Activated B cell treated with CpG ODN at 0.5 μM for 24 hours (primary cell): ENCODE data around the gene MYL1. TPM values are rescaled to one million over a fixed set of nuclear protein-coding genes. Genes with fewer than 3 reads are reported as not detected.

Experiments
- ATAC-seq: fragments of 200-7000 bp; cut with Tn5 transposase; one replicate; pipeline ENCODE4 v1.10.0; 2021; ENCODE audit warnings: low read depth, mild to moderate bottlenecking, moderate library complexity
- CTCF ChIA-PET: fragments of 350-600 bp; sonication (Branson Sonifier 250); formaldehyde crosslinking; loops from one replicate; lab custom pipeline; 2021; ENCODE audit warnings: antibody characterized with exemption; lab: Charles Lee
- POLR2A ChIA-PET: fragments of 350-600 bp; sonication (Branson Sonifier 250); formaldehyde crosslinking; loops from one replicate; lab custom pipeline; 2021; ENCODE audit warnings: antibody characterized with exemption; lab: Charles Lee
- DNase-seq: peaks from one replicate; pipeline ENCODE4 v3.0.0; 2022
- H3K27ac Mint-ChIP-seq: one replicate; pipeline ENCODE4 v1.8.0; 2020; ENCODE audit warnings: mixed read lengths
- H3K27me3 Mint-ChIP-seq: one replicate; pipeline ENCODE4 v1.8.0; 2021; ENCODE audit warnings: mixed read lengths
- H3K36me3 Mint-ChIP-seq: one replicate; pipeline ENCODE4 v1.8.0; 2021; ENCODE audit warnings: low read depth, mixed read lengths
- H3K4me1 Mint-ChIP-seq: one replicate; pipeline ENCODE4 v1.8.0; 2021; ENCODE audit warnings: mixed read lengths
- H3K4me3 Mint-ChIP-seq: one replicate; pipeline ENCODE4 v1.8.0; 2020; ENCODE audit warnings: mild to moderate bottlenecking, mixed read lengths
- H3K9me3 Mint-ChIP-seq: one replicate; pipeline ENCODE4 v1.8.0; 2020; ENCODE audit warnings: mixed read lengths
- intact Hi-C: fragments of 100-400 bp; cut with micrococcal nuclease; formaldehyde crosslinking; loops from one replicate; pipeline ENCODE4 v1.15.1; 2024
- total RNA-seq: library from RNA; stranded (reverse); gene quantifications from 2 replicates; pipeline ENCODE4 v1.2.3, GENCODE V29; 2022
- TF ChIP-seq, protein P1 (sequence below): fragments of 200-600 bp; IDR thresholded peaks from one replicate; pipeline ENCODE4 v1.8.0; 2022; ENCODE audit warnings: antibody characterized with exemption, mild to moderate bottlenecking

Gene MYL1
- total RNA-seq, 1 donor from 2014 or later: not detected

DNA sequence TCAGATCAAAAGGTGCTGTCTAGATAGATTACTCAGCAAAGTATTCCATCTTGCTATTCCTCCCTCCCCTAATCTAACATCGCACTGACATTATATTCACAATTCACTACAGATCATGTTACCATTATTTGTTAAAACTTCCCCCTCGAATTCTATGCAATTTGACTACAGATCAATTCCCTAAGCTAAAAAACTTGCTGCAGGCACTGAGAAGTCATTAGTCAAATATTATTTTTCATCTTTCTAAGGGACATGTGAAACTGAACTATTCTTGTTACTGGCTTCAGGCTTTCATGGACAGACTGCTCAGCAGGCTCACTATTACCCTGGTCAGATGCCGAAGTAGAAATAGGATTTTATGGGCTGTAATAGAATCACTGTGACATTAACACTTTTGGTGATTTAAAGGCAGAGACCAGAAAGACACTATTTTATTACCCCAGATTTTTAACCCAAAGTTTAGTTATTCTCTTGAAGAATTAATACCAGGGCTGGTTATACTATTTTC lies 15.1 kb downstream of the MYL1 start:
- Mint-ChIP-seq H3K9me3 (no peaks in the 10 kb centered on the region), H3K36me3 (no peaks in the 10 kb centered on the region), H3K27me3 (no peaks in the 10 kb centered on the region), H3K27ac (no peak overlapping the region), H3K4me3 (no peak overlapping the region), H3K4me1 (no peaks in the 10 kb centered on the region)
- DNase-seq: no peak
- no peak for ATAC-seq
- POLR2A ChIA-PET: no interaction called here
- intact Hi-C loops: no loop called here
- CTCF ChIA-PET: no interaction called here
- TF ChIP-seq, protein P1, sequence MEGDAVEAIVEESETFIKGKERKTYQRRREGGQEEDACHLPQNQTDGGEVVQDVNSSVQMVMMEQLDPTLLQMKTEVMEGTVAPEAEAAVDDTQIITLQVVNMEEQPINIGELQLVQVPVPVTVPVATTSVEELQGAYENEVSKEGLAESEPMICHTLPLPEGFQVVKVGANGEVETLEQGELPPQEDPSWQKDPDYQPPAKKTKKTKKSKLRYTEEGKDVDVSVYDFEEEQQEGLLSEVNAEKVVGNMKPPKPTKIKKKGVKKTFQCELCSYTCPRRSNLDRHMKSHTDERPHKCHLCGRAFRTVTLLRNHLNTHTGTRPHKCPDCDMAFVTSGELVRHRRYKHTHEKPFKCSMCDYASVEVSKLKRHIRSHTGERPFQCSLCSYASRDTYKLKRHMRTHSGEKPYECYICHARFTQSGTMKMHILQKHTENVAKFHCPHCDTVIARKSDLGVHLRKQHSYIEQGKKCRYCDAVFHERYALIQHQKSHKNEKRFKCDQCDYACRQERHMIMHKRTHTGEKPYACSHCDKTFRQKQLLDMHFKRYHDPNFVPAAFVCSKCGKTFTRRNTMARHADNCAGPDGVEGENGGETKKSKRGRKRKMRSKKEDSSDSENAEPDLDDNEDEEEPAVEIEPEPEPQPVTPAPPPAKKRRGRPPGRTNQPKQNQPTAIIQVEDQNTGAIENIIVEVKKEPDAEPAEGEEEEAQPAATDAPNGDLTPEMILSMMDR: no peak

DNA sequence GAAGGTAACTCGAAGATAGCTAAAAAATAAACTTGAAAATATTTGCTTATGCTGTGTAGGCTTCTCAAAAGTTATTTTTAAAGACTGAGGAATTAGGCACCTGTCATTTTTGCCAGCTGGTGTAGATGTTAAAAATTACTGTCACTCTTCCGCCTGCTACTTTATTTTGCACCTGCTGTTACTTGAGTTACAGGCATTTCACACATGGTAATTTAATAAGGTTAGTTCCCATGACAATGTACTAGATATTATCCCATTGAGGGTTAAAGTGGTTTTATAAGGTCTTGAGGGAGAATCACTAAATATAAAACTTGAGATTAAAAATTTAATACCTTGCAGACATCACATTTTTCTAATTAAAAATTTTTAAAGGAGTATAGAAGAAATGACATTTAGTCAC lies 26.6 kb downstream of the MYL1 start:
- Mint-ChIP-seq H3K27me3 (no peaks in the 10 kb centered on the region), H3K4me1 (no peaks in the 10 kb centered on the region), H3K4me3 (no peak overlapping the region), H3K9me3 (peaks cover 6% of the 10 kb centered on the region), H3K27ac (no peak overlapping the region), H3K36me3 (no peaks in the 10 kb centered on the region)
- ChIA-PET CTCF (no interaction called here), POLR2A (no interaction called here)
- DNase-seq (no peak), ATAC-seq (no peak)
- intact Hi-C loops: no loop called here
- TF ChIP-seq, protein P1: no peak

DNA sequence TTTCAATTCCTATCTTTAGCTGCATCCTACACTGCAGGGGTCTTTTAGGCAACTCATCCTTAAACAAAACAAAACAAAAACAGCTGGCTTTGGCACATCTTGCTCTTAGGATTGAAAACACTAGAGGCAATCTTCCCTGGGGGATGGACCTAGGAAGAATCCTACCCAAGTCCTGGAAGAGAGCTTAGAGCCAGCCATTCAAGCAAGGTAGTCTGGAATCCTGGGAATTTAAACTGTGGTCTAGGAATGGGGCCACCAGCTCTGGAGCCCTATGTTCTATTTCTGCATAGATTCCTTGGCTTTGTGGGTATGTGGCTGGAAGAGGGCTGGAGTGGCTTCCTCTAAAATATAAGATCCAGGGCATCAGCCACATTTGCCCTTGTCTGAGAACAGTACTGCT lies 27.7 kb downstream of the MYL1 start:
- ChIA-PET CTCF (no interaction called here), POLR2A (no interaction called here)
- Mint-ChIP-seq H3K9me3 (peaks cover 11% of the 10 kb centered on the region), H3K4me1 (no peaks in the 10 kb centered on the region), H3K27ac (no peak overlapping the region), H3K4me3 (no peak overlapping the region), H3K27me3 (no peaks in the 10 kb centered on the region), H3K36me3 (no peaks in the 10 kb centered on the region)
- TF ChIP-seq, protein P1: no peak
- intact Hi-C loops: no loop called here
- no peak for DNase-seq
- no peak for ATAC-seq

DNA sequence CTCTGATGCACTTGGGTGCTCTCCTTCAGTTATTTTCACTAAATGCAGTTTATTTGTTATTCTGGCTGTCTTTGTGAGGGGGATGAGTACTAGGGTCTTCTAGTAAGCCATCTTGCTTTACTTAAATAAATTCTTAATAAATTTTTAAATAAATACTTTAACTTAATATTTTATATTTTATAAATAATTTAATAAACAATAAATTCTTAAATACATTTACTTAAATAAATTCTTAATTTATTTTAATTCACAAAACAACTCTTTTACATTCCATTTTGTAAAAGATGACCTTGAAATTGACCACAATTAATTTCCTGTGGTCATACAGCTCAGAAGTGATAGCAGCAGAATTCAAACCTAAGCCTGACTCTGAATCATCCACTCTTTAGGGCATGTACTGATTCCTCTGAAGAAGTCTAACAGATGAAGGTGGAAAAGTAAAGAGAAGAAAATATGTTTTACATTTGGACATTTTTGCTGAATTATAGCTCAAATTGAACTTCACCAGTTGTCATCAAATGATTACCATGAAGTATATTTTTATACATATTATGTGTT lies 28.8 kb downstream of the MYL1 start:
- POLR2A ChIA-PET: no interaction called here
- Mint-ChIP-seq H3K9me3 (peaks cover 13% of the 10 kb centered on the region), H3K4me3 (no peak overlapping the region), H3K4me1 (no peaks in the 10 kb centered on the region), H3K36me3 (no peaks in the 10 kb centered on the region), H3K27me3 (no peaks in the 10 kb centered on the region), H3K27ac (no peak overlapping the region)
- intact Hi-C loops: no loop called here
- no peak for ATAC-seq
- DNase-seq: no peak
- CTCF ChIA-PET: no interaction called here
- TF ChIP-seq, protein P1: no peak

DNA sequence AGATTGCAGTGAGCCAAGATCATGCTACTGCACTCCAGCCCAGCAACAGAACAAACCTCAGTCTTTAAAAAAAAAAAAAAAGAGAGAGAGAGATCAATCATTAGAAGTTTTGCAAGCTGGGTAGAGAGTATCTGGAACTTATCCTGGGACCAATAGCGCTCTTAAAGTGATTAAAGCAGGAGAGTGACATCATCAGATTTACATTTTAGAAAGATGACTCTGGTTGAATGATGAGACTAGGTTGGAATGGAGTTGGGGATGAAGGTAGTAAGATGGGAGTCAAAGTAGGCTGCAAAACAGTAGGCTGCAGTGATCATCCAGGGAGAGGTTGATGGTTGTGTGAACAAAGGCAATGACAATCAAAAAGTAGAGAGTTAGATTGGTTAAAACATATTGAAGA lies 37.8 kb downstream of the MYL1 start:
- Mint-ChIP-seq H3K36me3 (no peaks in the 10 kb centered on the region), H3K9me3 (peaks cover 4% of the 10 kb centered on the region), H3K4me1 (no peaks in the 10 kb centered on the region), H3K27ac (no peak overlapping the region), H3K4me3 (no peak overlapping the region), H3K27me3 (no peaks in the 10 kb centered on the region)
- TF ChIP-seq, protein P1: no peak
- CTCF ChIA-PET: no interaction called here
- DNase-seq (no peak), ATAC-seq (no peak)
- intact Hi-C loops: no loop called here
- POLR2A ChIA-PET: no interaction called here
